Measurements from ENCODE around the gene MRPL24.

Gene MRPL24

DNA sequence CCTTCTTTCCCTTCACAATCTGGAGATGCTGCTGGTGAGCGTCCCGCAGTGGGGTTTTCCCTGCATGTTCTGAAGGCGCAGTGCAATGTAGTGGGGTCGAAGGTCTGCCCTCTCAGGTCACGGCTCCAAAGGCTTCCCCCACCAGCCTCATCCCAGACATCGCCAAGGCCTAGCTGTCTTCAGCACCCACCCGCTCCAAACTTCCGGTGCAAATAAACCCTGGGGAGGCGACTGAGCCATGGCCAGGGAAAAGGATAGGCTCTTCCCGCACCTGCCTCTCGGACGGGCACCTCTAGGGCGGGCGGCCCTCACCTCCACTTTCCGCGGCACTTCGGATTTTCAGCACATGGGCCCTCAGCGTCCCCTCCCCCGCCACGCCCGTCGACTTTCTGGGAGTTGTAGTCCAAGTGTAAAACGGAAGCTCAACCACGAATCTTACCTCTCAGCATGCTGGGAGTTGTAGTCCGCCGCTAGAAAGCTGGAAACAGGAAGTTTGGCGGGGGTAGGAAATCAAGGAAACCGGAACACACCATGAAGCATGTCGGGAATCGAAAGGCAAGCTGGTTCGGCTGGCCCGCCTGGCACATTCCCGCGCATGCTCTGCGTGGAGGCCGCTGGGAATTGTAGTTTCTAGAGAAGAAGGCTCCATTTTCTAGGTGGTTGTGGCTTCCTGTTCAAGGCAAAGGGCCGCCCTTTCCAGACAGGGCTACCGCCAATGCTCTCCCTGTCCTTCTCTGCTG lies at the start of gene MRPL24:
MRPL24 (minus strand) TSS at position 348 of the 740 bp plus-strand sequence. CDS start 2,384 bp downstream, outside the sequence.
- peak; percentile 99 for DNase-seq (ENCODE audit: low read depth)
- peak within 1 kb of the TSS; percentile 88 for H3K4me3 ChIP-seq (ENCODE audit: low read depth, low read length)
- TF ChIP-seq, protein P1, sequence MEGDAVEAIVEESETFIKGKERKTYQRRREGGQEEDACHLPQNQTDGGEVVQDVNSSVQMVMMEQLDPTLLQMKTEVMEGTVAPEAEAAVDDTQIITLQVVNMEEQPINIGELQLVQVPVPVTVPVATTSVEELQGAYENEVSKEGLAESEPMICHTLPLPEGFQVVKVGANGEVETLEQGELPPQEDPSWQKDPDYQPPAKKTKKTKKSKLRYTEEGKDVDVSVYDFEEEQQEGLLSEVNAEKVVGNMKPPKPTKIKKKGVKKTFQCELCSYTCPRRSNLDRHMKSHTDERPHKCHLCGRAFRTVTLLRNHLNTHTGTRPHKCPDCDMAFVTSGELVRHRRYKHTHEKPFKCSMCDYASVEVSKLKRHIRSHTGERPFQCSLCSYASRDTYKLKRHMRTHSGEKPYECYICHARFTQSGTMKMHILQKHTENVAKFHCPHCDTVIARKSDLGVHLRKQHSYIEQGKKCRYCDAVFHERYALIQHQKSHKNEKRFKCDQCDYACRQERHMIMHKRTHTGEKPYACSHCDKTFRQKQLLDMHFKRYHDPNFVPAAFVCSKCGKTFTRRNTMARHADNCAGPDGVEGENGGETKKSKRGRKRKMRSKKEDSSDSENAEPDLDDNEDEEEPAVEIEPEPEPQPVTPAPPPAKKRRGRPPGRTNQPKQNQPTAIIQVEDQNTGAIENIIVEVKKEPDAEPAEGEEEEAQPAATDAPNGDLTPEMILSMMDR (IDR thresholded peaks at IDR 0.05; ENCODE audit: low read depth, low read length, missing control alignments): no peak

DNA sequence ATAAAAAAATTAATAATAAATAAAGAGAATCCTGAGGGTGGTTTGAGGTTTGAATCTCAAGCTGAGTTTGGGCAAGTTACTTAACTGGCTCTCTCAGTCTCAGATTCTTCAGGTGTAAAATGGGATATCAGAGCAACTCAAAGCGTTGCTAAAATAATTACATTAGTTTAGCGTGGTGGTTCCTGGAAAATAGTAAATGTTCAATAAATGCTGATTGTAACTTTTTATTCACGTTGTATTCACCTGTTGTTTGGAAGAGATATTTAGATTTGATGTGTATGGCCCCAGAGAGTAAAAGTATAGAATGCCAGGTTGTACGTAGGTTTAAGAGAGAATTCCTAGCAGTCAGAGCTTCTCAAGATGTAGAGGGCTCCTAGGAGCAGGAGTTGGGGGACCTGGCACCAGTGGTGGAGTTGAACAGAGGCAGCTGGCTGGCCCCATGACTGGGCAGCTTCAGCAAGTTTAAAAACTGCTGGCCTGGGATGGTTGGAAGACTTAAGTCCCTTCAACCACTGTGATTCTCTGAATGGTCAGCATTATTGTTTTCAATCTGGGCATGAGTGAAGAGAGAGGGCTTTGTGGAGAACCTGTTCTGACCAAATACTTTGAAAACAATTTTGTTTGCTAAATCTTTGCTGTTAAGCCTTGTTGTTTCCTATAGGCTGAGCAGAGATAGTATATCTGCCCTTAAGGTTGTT lies 48.9 kb upstream of the MRPL24 start:
- H3K4me3 ChIP-seq (ENCODE audit: low read depth, low read length): no peak overlapping the region
- TF ChIP-seq, protein P1 (IDR thresholded peaks at IDR 0.05; ENCODE audit: low read depth, low read length, missing control alignments): no peak
- no peak for DNase-seq (ENCODE audit: low read depth)

DNA sequence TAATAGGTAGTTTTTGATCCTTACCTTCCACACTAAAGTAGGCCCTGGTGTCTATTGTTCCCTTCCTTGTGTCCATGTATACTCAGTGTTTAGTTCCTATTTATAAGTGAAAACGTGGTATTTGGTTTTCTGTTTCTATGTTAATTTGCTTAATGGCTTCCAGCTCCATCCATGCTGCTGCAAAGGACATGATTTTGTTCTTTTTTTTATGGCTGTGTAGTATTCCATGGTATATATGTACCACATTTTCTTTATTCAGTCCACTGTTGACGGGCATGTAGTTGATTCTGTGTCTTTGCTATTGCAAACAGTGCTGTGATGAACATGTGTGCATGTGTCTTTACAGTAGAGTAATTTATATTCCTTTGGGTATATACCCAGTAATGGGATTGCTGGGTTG lies 47.2 kb upstream of the MRPL24 start:
- DNase-seq (ENCODE audit: low read depth): no peak
- H3K4me3 ChIP-seq (ENCODE audit: low read depth, low read length): no peak overlapping the region
- TF ChIP-seq, protein P1 (IDR thresholded peaks at IDR 0.05; ENCODE audit: low read depth, low read length, missing control alignments): no peak

DNA sequence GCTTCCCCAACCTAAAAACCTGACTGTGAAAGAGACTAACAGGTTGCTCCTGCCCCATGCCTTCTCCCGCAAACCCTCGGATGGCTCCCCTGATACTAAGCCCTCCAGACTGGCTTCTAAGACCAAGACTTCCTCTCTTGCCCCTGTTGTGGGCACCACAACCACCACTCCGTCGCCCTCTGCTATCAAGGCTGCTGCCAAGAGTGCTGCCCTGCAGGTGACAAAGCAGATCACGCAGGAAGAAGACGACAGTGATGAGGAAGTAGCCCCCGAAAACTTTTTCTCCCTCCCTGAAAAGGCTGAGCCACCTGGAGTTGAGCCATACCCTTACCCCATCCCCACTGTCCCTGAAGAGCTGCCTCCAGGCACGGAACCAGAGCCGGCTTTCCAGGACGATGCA lies 45.8 kb upstream of the MRPL24 start:
- H3K4me3 ChIP-seq (ENCODE audit: low read depth, low read length): no peak overlapping the region
- TF ChIP-seq, protein P1 (IDR thresholded peaks at IDR 0.05; ENCODE audit: low read depth, low read length, missing control alignments): no peak
- DNase-seq (ENCODE audit: low read depth): no peak

DNA sequence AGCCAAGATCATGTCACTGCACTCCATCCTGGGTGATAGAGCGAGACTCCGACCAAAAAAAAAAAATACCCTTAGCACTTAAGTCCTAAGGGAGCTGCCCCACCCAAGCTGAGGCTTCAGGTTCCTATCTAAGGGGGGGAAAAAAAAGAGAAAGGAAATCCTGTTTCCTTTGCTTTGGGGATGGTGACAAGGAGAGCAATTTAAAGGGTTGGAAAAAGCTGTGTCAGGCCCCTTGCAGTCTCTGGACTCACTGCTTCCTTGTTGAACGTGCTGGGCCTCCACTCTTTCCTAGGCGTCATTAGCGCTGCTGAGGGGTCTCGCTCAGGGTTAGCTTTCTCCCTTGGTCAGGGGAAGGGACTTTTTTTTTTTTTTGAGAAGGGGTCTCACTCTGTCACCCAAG lies 44.6 kb upstream of the MRPL24 start:
- TF ChIP-seq, protein P1 (IDR thresholded peaks at IDR 0.05; ENCODE audit: low read depth, low read length, missing control alignments): no peak
- DNase-seq (ENCODE audit: low read depth): no peak
- H3K4me3 ChIP-seq (ENCODE audit: low read depth, low read length): no peak overlapping the region

DNA sequence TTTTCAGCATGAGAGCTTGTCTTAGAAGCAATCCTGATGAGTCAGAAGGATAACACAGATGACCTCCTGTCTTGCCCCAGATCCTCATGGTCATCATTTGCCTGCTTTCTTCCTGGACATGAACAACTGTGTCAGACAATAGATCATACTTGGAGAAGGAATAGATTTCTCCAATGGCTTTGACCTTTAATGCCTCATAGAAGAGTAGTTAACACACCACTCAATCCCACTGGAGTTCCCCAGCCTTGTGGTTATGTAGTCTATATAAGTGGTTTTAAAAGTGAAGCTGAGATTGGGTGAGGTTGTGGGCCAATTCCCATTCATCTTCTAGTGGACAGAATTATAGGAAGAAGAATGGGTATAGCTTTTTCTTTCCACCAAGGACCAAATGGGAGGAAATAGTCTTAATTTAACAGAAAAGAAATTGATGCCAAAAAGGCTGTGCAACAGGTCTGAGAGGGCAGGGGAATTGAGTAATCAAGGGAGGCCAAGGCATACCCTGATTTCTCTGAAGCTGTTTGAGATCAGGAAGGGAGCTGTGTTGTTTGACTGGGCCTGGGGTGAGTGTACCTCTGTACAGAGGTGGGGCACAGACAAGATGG lies 40.8 kb upstream of the MRPL24 start:
- TF ChIP-seq, protein P1 (IDR thresholded peaks at IDR 0.05; ENCODE audit: low read depth, low read length, missing control alignments): no peak
- no peak for DNase-seq (ENCODE audit: low read depth)
- no peak overlapping the region for H3K4me3 ChIP-seq (ENCODE audit: low read depth, low read length)

Data from GM12864 (cell line).